T47D (cell line): ENCODE measurements around the gene ZBTB17.
A peak's percentile ranks its signal among the peaks of the same experiment; 100 is the strongest.

ENCODE experiments used
- DNase-seq, 2 experiments: peaks; one replicate each; pipeline versions ENCODE4 v3.0.0 to v3.0.0-alpha.2; 2011 to 2012; ENCODE audit warnings: low read depth in 1 of 2, low spot score in 1 of 2
- JUND ChIP-seq: IDR thresholded peaks from 2 replicates; pipeline ENCODE4 v1.6.1; 2012; ENCODE audit warnings: low read depth
- in situ Hi-C: cut with HindIII; loops from 2 replicates; pipeline ENCODE4 v1.10.0; 2016; ENCODE audit warnings: low sequenced_read_pairs, low pct_unique_long_range_greater_than_20kb

The ZBTB17 gene

GRCh38 chr1:15950302-15950701 is 25.6 kb downstream of the ZBTB17 start:
- TF ChIP-seq JUND, result no peak
- in situ Hi-C loops, result no loop called here
- no peak for DNase-seq

- no peak for TF ChIP-seq JUND
- DNase-seq, result peak; percentile 48 to 74
- in situ Hi-C loops, result no loop called here
Measured at GRCh38 chr1:15949453-15950245, 26.3 kb downstream of the ZBTB17 start.

- in situ Hi-C loops, result no loop called here
- TF ChIP-seq JUND, result no peak
- DNase-seq, result no peak
Measured at GRCh38 chr1:15948595-15949452, 27.1 kb downstream of the ZBTB17 start.

GRCh38 chr1:15948091-15948591 is 27.8 kb downstream of the ZBTB17 start:
- DNase-seq, result no peak
- TF ChIP-seq JUND, result no peak
- in situ Hi-C loops, result no loop called here

- in situ Hi-C loops, result no loop called here
- no peak for TF ChIP-seq JUND
- DNase-seq, result no peak
Measured at GRCh38 chr1:15947382-15948090, 28.4 kb downstream of the ZBTB17 start.

GRCh38 chr1:15946571-15947381 is 29.1 kb downstream of the ZBTB17 start:
- TF ChIP-seq JUND, result no peak
- in situ Hi-C loops, result no loop called here
- DNase-seq, result no peak

- no peak for DNase-seq
- in situ Hi-C loops, result no loop called here
- no peak for TF ChIP-seq JUND
Measured at GRCh38 chr1:15945832-15946448, 30.0 kb downstream of the ZBTB17 start.

GRCh38 chr1:15945011-15945831 is 30.7 kb downstream of the ZBTB17 start:
- TF ChIP-seq JUND, result no peak
- in situ Hi-C loops, result no loop called here
- DNase-seq, result no peak

GRCh38 chr1:15944308-15945010 is 31.4 kb downstream of the ZBTB17 start:
- TF ChIP-seq JUND, result no peak
- DNase-seq, result no peak
- in situ Hi-C loops, result no loop called here

- no peak for DNase-seq
- no peak for TF ChIP-seq JUND
- in situ Hi-C loops, result no loop called here
Measured at GRCh38 chr1:15943992-15944307, 32.0 kb downstream of the ZBTB17 start.
